OCI-LY7 (cell line): ENCODE data around the gene TBRG4. TPM values are rescaled to one million over a fixed set of nuclear protein-coding genes. Genes with fewer than 3 reads are reported as not detected.

Experiments
- BruUV-seq: library from RNA; stranded (reverse); fragments of 400-500 nt; replicated peaks from 2 replicates; lab custom pipeline; 2021; lab: Mats Ljungman, UMichigan
- CTCF ChIA-PET: fragments of 300-600 bp; sonication (Branson Sonifier 250); formaldehyde crosslinking; loops from one replicate; lab custom pipeline; 2022; ENCODE audit warnings: antibody characterized with exemption; ENCODE audit not compliant: unreplicated experiment; lab: Charles Lee
- POLR2A ChIA-PET: fragments of 300-600 bp; sonication (Branson Sonifier 250); formaldehyde crosslinking; loops from one replicate; lab custom pipeline; 2022; ENCODE audit warnings: antibody characterized with exemption; lab: Charles Lee
- DNase-seq: peaks from one replicate; pipeline ENCODE4 v3.0.0-alpha.2; 2015; ENCODE audit warnings: low spot score
- H2AFZ ChIP-seq: fragments of 200-600 bp; sonication (generic), shearing (Covaris generic); 2 replicates; pipeline ENCODE4 v1.6.1; 2014; ENCODE audit warnings: mild to moderate bottlenecking, antibody characterized with exemption, low read length, moderate library complexity
- H3K27ac ChIP-seq: fragments of 200-600 bp; sonication (generic); 2 replicates; pipeline ENCODE4 v1.5.1; 2014; ENCODE audit warnings: mixed run types, low read depth, mild to moderate bottlenecking, moderate library complexity, low read length, inconsistent platforms; ENCODE audit not compliant: poor library complexity, severe bottlenecking
- H3K36me3 ChIP-seq: fragments of 200-600 bp; sonication (generic); 2 replicates; pipeline ENCODE4 v1.6.1; 2014; ENCODE audit warnings: mild to moderate bottlenecking, antibody characterized with exemption, low read length, moderate library complexity, mixed read lengths; ENCODE audit not compliant: insufficient read depth
- H3K4me1 ChIP-seq: fragments of 200-600 bp; sonication (generic); 2 replicates; pipeline ENCODE4 v1.5.1; 2014; ENCODE audit warnings: mild to moderate bottlenecking, low read length; ENCODE audit not compliant: insufficient read depth, poor library complexity, severe bottlenecking
- H3K4me2 ChIP-seq: fragments of 200-600 bp; sonication (generic); 2 replicates; pipeline ENCODE4 v1.6.1; 2014; ENCODE audit warnings: mild to moderate bottlenecking, low read length
- H3K4me3 ChIP-seq: fragments of 200-600 bp; sonication (generic); 2 replicates; pipeline ENCODE4 v1.5.1; 2014; ENCODE audit warnings: mild to moderate bottlenecking, low read depth, low read length; ENCODE audit not compliant: poor library complexity, severe bottlenecking
- H3K79me2 ChIP-seq: fragments of 200-600 bp; sonication (generic); 2 replicates; pipeline ENCODE4 v1.6.1; 2016; ENCODE audit warnings: low read depth, mild to moderate bottlenecking, low read length, moderate library complexity, mixed read lengths; ENCODE audit not compliant: insufficient read depth
- H3K9me2 ChIP-seq: fragments of 200-600 bp; sonication (generic); 2 replicates; pipeline ENCODE4 v1.6.1; 2016; ENCODE audit warnings: mild to moderate bottlenecking, low read length, mixed read lengths; ENCODE audit not compliant: insufficient read depth
- H3K9me3 ChIP-seq: fragments of 200-600 bp; sonication (generic); 2 replicates; pipeline ENCODE4 v1.6.1; 2014; ENCODE audit warnings: mild to moderate bottlenecking, mixed run types, low read length, mixed read lengths
- H4K20me1 ChIP-seq: fragments of 200-600 bp; sonication (generic); 2 replicates; pipeline ENCODE4 v1.6.1; 2014; ENCODE audit warnings: mild to moderate bottlenecking, antibody characterized with exemption, low read length, moderate library complexity, mixed read lengths; ENCODE audit not compliant: insufficient read depth
- EZH2phosphoT487 ChIP-seq: fragments of 200-600 bp; sonication (generic); IDR thresholded peaks from 2 replicates; pipeline ENCODE4 v1.6.1; 2018; ENCODE audit warnings: low read depth, borderline replicate concordance, mild to moderate bottlenecking, mixed run types, antibody characterized with exemption, low read length, moderate library complexity, mixed read lengths
- intact Hi-C: fragments of 100-400 bp; cut with micrococcal nuclease; formaldehyde crosslinking; loops from one replicate; pipeline ENCODE4 v1.10.0; 2022; ENCODE audit not compliant: unreplicated experiment
- total RNA-seq, 2 experiments: library from RNA; depleted of rRNA in 1 of 2; stranded (reverse); fragments of >200 nt in 1 of 2; shearing (Covaris generic) in 1 of 2; gene quantifications; 2 replicates each; pipeline ENCODE4 v1.2.3, GENCODE V29; 2014 to 2022
- TF ChIP-seq, protein P1 (sequence below): fragments of 200-600 bp; sonication (generic); conservative IDR thresholded peaks from 2 replicates; pipeline ENCODE4 v1.5.1; 2014; ENCODE audit warnings: mild to moderate bottlenecking, antibody characterized with exemption, low read length, moderate library complexity, mixed read lengths

TBRG4 gene
- total RNA-seq, 2 experiments from 2014 or later: 113 to 141 TPM

DNA sequence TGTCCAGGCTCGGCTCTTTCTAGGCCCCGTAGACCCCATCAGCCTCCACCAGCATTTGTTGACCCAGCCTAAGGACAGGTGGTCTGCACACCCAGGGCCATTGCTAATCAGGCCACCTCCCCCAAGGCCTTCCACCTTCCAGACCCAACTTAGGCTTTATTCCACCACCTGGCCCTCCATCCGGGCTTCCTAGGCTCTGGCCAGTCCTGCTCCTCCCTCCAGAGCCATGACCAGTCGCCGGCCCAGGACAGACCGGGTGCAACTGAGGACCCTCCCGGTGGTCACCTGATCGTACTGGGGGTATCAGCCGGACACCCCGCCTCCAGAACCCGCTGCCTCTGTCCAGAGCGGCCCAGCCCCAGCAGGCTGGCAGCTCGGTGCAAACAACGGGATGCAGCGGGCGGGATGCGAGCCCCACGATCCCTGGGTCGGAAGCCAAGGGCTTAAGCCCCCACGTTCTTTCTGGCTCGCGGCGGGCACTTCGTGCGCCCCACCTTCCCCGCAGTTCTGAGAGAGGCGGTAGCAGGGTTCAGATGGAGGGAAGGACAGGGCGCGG, 23.3 kb downstream of the TBRG4 start:
- H3K4me3 ChIP-seq: no peak overlapping the region
- ChIA-PET POLR2A (interaction anchor here (0.6 kb wide), 2 partner anchors 126 to 1504 kb away, joined by 3 to 6 read pairs; no protein-coding TSS in a partner anchor), CTCF (no interaction called here)
- no peaks in the 10 kb centered on the region for H4K20me1 ChIP-seq
- intact Hi-C loops: no loop called here
- no peaks in the 10 kb centered on the region for H3K36me3 ChIP-seq
- no TSS peak for BruUV-seq
- H3K27ac ChIP-seq: no peak overlapping the region
- TF ChIP-seq, protein P1, sequence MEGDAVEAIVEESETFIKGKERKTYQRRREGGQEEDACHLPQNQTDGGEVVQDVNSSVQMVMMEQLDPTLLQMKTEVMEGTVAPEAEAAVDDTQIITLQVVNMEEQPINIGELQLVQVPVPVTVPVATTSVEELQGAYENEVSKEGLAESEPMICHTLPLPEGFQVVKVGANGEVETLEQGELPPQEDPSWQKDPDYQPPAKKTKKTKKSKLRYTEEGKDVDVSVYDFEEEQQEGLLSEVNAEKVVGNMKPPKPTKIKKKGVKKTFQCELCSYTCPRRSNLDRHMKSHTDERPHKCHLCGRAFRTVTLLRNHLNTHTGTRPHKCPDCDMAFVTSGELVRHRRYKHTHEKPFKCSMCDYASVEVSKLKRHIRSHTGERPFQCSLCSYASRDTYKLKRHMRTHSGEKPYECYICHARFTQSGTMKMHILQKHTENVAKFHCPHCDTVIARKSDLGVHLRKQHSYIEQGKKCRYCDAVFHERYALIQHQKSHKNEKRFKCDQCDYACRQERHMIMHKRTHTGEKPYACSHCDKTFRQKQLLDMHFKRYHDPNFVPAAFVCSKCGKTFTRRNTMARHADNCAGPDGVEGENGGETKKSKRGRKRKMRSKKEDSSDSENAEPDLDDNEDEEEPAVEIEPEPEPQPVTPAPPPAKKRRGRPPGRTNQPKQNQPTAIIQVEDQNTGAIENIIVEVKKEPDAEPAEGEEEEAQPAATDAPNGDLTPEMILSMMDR: no peak
- no peak for TF ChIP-seq EZH2phosphoT487
- no peak overlapping the region for H2AFZ ChIP-seq
- H3K4me2 ChIP-seq: no peak overlapping the region
- no peaks in the 10 kb centered on the region for H3K9me2 ChIP-seq
- H3K4me1 ChIP-seq: no peaks in the 10 kb centered on the region
- no peak for DNase-seq
- H3K79me2 ChIP-seq: no peaks in the 10 kb centered on the region
- no peaks in the 10 kb centered on the region for H3K9me3 ChIP-seq

DNA sequence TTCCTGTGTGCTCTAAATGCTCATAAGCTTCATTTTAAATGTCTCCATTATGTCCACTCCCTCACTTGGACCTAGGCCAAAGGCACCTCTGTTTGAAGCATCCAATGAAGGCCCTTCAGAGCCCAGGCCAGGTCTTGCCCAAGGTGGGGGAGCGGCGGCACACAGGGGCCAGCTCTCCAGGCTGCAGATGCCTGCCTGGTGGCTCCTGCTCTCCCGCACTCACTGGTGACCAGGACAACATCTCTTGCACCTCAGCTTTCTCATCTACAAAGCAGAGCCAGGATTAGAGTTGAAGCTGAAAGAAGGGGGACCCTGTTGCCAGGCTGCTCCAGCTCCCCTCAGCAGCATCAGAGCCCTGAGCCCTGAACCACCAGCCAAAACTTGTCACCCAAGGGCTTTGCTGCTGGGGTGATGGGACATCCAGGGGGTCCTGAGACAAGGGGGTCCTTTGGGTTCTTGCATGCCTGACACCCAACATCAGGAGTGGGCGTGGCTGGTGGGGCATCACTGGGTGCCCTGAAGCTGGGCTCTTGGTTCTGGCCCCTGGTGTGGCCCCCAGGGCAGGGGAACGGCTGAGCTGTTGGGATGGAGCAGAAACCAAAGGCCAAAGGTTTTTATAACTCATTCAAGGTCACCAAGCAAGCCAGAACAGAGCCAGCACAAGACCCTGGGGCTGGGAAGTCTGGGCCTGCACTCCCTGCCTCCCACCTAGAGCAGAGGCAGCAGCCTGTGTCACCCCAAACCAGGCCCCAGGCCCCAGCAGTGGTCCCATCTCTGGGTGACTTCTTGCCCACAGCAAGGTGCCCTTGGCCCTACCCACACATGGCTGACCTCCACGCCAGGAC, 24.0 kb downstream of the TBRG4 start:
- intact Hi-C loops: no loop called here
- BruUV-seq: no TSS peak
- H3K27ac ChIP-seq: no peak overlapping the region
- DNase-seq: no peak
- H2AFZ ChIP-seq: no peak overlapping the region
- H3K9me2 ChIP-seq: no peaks in the 10 kb centered on the region
- ChIA-PET CTCF (no interaction called here), POLR2A (no interaction called here)
- no peak overlapping the region for H3K4me3 ChIP-seq
- H3K4me1 ChIP-seq: no peaks in the 10 kb centered on the region
- no peak for TF ChIP-seq EZH2phosphoT487
- TF ChIP-seq, protein P1: no peak
- no peaks in the 10 kb centered on the region for H3K79me2 ChIP-seq
- no peak overlapping the region for H3K4me2 ChIP-seq
- no peaks in the 10 kb centered on the region for H3K9me3 ChIP-seq
- no peaks in the 10 kb centered on the region for H3K36me3 ChIP-seq
- H4K20me1 ChIP-seq: no peaks in the 10 kb centered on the region
